CD4-positive, CD25-positive, alpha-beta regulatory T cell (primary cell): ENCODE data around the gene SLC41A1. TPM values are rescaled to one million over a fixed set of nuclear protein-coding genes. Genes with fewer than 3 reads are reported as not detected.

Experiments
- ATAC-seq, 2 donors: fragments of 150-1000 bp; cut with Tn5 transposase; one replicate each; pipeline ENCODE4 v1.10.0; 2021; ENCODE audit warnings: low read depth in 2 of 2, moderate number of reproducible peaks in 2 of 2, moderate library complexity in 1 of 2
- DNase-seq, 3 donors: peaks; one replicate each; pipeline versions ENCODE4 v3.0.0 to v3.0.0-alpha.2; 2012 to 2022; ENCODE audit warnings: mixed read lengths in 1 of 3
- H3K27ac ChIP-seq: one replicate; pipeline ENCODE4 v1.7.0; 2013; ENCODE audit warnings: mild to moderate bottlenecking, low read length; ENCODE audit not compliant: insufficient read depth, poor library complexity, severe bottlenecking
- H3K27me3 ChIP-seq: one replicate; pipeline ENCODE4 v1.7.0; 2013; ENCODE audit warnings: low read length; ENCODE audit not compliant: control insufficient read depth, insufficient read depth
- H3K36me3 ChIP-seq: one replicate; pipeline ENCODE4 v1.7.0; 2013; ENCODE audit warnings: mild to moderate bottlenecking, low read length, moderate library complexity; ENCODE audit not compliant: control insufficient read depth, insufficient read depth
- H3K4me1 ChIP-seq: 2 replicates; pipeline ENCODE4 v1.7.0; 2013; ENCODE audit warnings: mild to moderate bottlenecking, low read length; ENCODE audit not compliant: insufficient read depth, control insufficient read depth, poor library complexity, severe bottlenecking
- H3K4me3 ChIP-seq: one replicate; pipeline ENCODE4 v1.7.0; 2013; ENCODE audit warnings: low read depth, mild to moderate bottlenecking, low read length, moderate library complexity
- H3K9me3 ChIP-seq, 2 experiments: 1 replicate in 1 of 2; 2 replicates in 1 of 2; pipeline ENCODE4 v1.7.0; 2013; ENCODE audit warnings: low read length in 2 of 2, mild to moderate bottlenecking in 1 of 2, moderate library complexity in 1 of 2; ENCODE audit not compliant: control insufficient read depth in 2 of 2
- H3K27ac Mint-ChIP-seq, 3 donors: one replicate each; pipeline ENCODE4 v1.8.0; 2020 to 2022; ENCODE audit warnings: mild to moderate bottlenecking in 3 of 3, mixed read lengths in 3 of 3, moderate library complexity in 2 of 3
- H3K27me3 Mint-ChIP-seq: one replicate; pipeline ENCODE4 v1.8.0; 2022; ENCODE audit warnings: mild to moderate bottlenecking, mixed read lengths
- H3K36me3 Mint-ChIP-seq: one replicate; pipeline ENCODE4 v1.8.0; 2020; ENCODE audit warnings: mixed read lengths
- H3K4me1 Mint-ChIP-seq, 4 donors: one replicate each; pipeline ENCODE4 v1.8.0; 2020 to 2022; ENCODE audit warnings: mixed read lengths in 4 of 4, mild to moderate bottlenecking in 1 of 4
- H3K4me3 Mint-ChIP-seq, 4 donors: one replicate each; pipeline ENCODE4 v1.8.0; 2020 to 2022; ENCODE audit warnings: mild to moderate bottlenecking in 4 of 4, mixed read lengths in 4 of 4, moderate library complexity in 3 of 4
- H3K9me3 Mint-ChIP-seq, 7 donors: one replicate each; pipeline ENCODE4 v1.8.0; 2020 to 2022; ENCODE audit warnings: mixed read lengths in 7 of 7, mild to moderate bottlenecking in 3 of 7, moderate library complexity in 2 of 7
- polyA plus RNA-seq, 4 donors: library from polyadenylated mRNA; unstranded; fragments of 300-500 nt; fragmentation: Illumina TruSeq; gene quantifications; one replicate each; pipeline ENCODE4 v1.2.3, GENCODE V29; 2021
- total RNA-seq: library from RNA; stranded (reverse); gene quantifications from one replicate; pipeline ENCODE4 v1.2.3, GENCODE V29; 2022

Gene SLC41A1
- total and polyA plus RNA-seq, 5 donors from 2014 or later: 10.8 to 33.2 (median 13.4) TPM

DNA sequence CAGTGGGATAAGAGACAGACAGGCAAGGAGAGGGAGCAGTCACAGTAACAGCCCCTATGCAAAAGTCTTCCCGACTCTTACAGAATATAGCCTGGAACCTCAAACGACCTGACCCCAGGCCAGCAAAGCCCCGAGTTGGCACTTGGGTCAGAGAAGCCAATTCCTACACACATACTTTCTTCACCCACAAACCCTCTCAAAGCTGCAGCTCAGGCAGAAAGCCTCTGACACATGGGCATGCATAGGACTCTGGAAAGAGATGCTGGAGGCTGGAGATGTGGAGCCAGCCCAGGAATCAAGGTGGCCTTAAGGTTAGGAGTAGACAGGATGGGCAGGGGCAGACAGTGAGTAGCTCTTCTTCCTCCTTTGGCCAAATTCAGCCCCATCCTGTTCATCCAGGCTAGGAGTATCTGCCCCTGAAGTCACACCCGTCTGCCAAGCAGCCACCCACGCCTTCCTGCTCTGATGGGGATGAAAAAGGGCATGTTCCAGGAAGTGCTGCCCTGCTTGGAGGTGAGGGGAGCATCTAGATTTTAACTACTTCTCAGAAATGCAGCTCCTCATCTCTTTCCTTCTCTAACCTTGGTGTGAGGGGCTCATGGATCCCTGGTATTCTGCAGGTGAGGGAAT is 7.8 kb downstream of the SLC41A1 start:
- Histone ChIP-seq H3K4me1 (peaks cover 67% of the 10 kb centered on the region), H3K27me3 (no peaks in the 10 kb centered on the region), H3K9me3 (no peaks in the 10 kb centered on the region), H3K27ac (no peak overlapping the region), H3K36me3 (peaks cover 14% of the 10 kb centered on the region), H3K4me3 (peak overlapping the region; percentile 53)
- Mint-ChIP-seq H3K4me1 (peaks cover 5 to 86% (median 59%) of the 10 kb centered on the region in 4 donors), H3K36me3 (peaks cover 11% of the 10 kb centered on the region), H3K4me3 (peak overlapping the region; percentile 22 to 89 (median 79)), H3K27me3 (no peaks in the 10 kb centered on the region), H3K27ac (peak overlapping the region; percentile 89 to 92 (median 91)), H3K9me3 (peaks cover 0 to 1% (median 0%) of the 10 kb centered on the region in 7 donors)
- DNase-seq: peak in 1 of 3 donors; percentile 57
- peak in 1 of 2 donors; percentile 40 for ATAC-seq

DNA sequence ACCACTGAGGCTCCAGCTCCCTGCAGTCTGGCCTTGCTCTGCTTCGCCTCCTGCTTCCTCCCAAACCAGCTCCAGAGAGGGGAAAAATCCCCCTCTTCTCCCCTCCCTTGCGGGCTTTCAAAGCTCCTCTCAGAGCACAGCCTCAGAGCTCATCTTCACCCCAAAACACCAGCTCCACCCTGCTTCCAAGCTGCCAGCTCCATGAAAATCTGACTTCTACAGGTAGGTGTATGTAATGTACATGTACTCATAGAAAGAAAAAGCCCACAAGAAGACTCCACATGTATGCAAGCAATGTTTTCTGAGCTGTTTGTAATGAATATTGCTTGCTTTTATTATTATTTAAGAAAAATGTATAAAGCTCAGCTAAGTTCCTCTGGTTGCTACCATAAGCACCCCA is 8.4 kb downstream of the SLC41A1 start:
- Mint-ChIP-seq H3K9me3 (peaks cover 0 to 1% (median 0%) of the 10 kb centered on the region in 7 donors), H3K4me1 (peaks cover 5 to 80% (median 57%) of the 10 kb centered on the region in 4 donors), H3K4me3 (peak overlapping the region in 3 of 4 donors; percentile 1 to 81 (median 77)), H3K27me3 (no peaks in the 10 kb centered on the region), H3K27ac (peak overlapping the region; percentile 50 to 92 (median 89)), H3K36me3 (peaks cover 11% of the 10 kb centered on the region)
- ATAC-seq: no peak
- Histone ChIP-seq H3K27me3 (no peaks in the 10 kb centered on the region), H3K4me3 (peak overlapping the region; percentile 53), H3K36me3 (peaks cover 14% of the 10 kb centered on the region), H3K27ac (no peak overlapping the region), H3K4me1 (peaks cover 61% of the 10 kb centered on the region), H3K9me3 (no peaks in the 10 kb centered on the region)
- no peak for DNase-seq

DNA sequence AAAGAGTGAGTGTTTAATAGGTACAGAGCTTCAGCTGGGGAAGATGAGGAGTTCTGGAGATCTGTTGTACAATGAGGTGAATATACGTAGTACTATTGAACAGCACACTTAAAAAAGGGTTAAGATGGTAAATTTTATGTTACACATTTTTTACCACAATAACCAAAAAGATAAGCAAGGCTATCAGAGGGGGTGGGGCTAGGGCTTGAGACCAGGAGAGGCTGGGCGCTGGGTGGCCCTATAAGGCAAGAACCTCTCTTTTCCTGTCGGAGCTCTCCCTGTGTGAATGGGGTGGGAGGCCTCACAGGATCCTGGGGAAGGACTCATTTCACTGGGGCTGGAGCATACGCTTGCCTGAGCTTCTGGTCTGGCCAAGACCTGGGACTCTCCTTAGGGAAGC is 9.0 kb downstream of the SLC41A1 start:
- Mint-ChIP-seq H3K27me3 (no peaks in the 10 kb centered on the region), H3K4me1 (peaks cover 0 to 74% (median 52%) of the 10 kb centered on the region in 4 donors), H3K4me3 (peak overlapping the region in 3 of 4 donors; percentile 2 to 47 (median 10)), H3K27ac (peak overlapping the region in 2 of 3 donors; percentile 4 to 89), H3K36me3 (peaks cover 12% of the 10 kb centered on the region), H3K9me3 (peaks cover 0 to 1% (median 0%) of the 10 kb centered on the region in 7 donors)
- DNase-seq (no peak), ATAC-seq (no peak)
- peaks cover 55% of the 10 kb centered on the region for H3K4me1 ChIP-seq
- H3K36me3 ChIP-seq: peaks cover 17% of the 10 kb centered on the region
- H3K27me3 ChIP-seq: no peaks in the 10 kb centered on the region
- no peak overlapping the region for H3K27ac ChIP-seq
- H3K4me3 ChIP-seq: no peak overlapping the region
- no peaks in the 10 kb centered on the region for H3K9me3 ChIP-seq

DNA sequence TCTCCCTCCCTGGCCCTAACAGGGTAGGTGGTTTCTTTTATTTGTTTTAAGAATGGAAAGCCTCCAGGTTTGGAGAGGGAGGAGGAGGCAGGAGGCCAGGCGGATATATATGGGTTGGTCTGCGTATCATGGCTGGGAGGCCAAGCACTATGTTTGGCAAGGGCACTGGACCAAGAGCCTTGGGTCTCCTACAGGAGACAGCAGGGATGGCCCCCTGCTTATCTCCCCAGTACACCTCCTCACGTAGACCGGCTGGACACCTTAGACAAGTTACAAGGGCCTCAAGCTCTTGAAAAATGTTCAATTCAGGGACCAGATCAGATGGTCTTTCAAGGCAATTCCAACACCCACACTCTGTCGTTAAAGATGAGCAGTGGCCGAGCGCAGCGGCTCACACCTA is 10.9 kb downstream of the SLC41A1 start:
- peaks cover 34% of the 10 kb centered on the region for H3K36me3 ChIP-seq
- peaks cover 35% of the 10 kb centered on the region for H3K4me1 ChIP-seq
- no peaks in the 10 kb centered on the region for H3K9me3 ChIP-seq
- no peak for ATAC-seq
- no peak for DNase-seq
- peaks cover 0 to 58% (median 36%) of the 10 kb centered on the region in 4 donors for H3K4me1 Mint-ChIP-seq
- H3K9me3 Mint-ChIP-seq: peaks cover 0 to 1% (median 0%) of the 10 kb centered on the region in 7 donors
- no peak overlapping the region for H3K4me3 ChIP-seq
- H3K36me3 Mint-ChIP-seq: peaks cover 20% of the 10 kb centered on the region
- peak overlapping the region; percentile 38 to 63 (median 42) for H3K27ac Mint-ChIP-seq
- H3K27ac ChIP-seq: no peak overlapping the region
- H3K27me3 Mint-ChIP-seq: no peaks in the 10 kb centered on the region
- H3K27me3 ChIP-seq: no peaks in the 10 kb centered on the region
- no peak overlapping the region for H3K4me3 Mint-ChIP-seq

DNA sequence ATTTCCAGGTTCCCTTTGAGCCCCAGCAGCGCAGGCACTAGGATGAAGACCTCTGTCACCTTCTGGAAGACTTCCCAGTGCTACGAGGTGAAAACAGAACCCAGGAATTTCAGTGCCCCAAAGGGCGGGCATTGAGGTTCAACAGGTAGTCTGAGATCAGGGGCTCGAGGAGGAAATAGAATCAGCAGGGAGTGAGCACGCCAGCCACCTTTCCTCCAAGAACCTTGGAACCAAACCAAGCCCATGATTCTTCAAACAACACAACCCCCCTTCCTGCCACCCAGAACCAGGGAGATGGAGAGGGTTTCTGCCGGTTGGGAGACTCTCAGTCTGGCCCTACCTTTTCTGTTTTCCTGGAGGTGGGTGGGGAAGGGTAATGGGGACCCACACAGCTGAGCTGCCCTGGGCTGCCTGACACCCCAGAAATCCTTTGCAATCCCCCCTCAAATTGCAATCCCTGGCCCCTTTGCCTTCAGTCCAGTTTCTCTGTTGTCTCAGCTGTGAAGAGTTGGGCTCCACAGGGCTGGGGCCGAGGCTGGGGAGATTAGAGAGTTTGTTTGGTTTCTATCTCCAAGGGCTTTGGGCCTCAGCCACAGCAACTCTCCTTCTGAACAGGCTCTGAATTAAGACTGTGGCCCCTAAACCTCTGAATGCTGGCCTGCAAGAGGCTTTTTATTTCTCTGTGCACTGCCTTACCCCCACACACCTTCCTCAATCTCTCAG is 11.9 kb downstream of the SLC41A1 start:
- Mint-ChIP-seq H3K27me3 (no peaks in the 10 kb centered on the region), H3K27ac (peak overlapping the region in 2 of 3 donors; percentile 42 to 63), H3K4me3 (no peak overlapping the region), H3K4me1 (peaks cover 0 to 49% (median 28%) of the 10 kb centered on the region in 4 donors), H3K9me3 (peaks cover 0 to 1% (median 0%) of the 10 kb centered on the region in 7 donors), H3K36me3 (peaks cover 24% of the 10 kb centered on the region)
- H3K27me3 ChIP-seq: no peaks in the 10 kb centered on the region
- H3K36me3 ChIP-seq: peaks cover 43% of the 10 kb centered on the region
- peaks cover 26% of the 10 kb centered on the region for H3K4me1 ChIP-seq
- H3K4me3 ChIP-seq: no peak overlapping the region
- H3K9me3 ChIP-seq: no peaks in the 10 kb centered on the region
- H3K27ac ChIP-seq: no peak overlapping the region
- ATAC-seq (no peak), DNase-seq (no peak)

DNA sequence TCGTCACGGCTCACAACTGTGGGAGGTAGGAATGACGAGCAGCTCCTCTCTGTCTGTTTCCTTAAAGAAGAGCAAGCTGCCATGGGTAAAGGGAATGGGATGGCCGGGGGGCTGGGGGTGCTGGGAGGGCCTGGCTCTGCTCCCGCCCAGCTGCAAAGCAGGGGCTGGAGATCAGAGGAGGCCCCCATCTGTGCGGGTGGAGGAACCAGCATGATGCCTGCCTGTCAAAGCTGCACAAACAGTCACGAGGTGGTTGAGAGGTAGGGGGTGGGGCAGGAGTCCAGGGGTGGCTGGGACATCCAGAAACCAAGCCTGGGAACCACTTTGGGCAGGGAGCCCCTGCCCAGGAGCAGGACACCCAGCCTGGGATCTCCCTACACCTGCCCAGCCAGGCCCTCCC is 12.6 kb downstream of the SLC41A1 start:
- H3K27ac ChIP-seq: no peak overlapping the region
- Mint-ChIP-seq H3K36me3 (peaks cover 24% of the 10 kb centered on the region), H3K4me3 (no peak overlapping the region), H3K27me3 (no peaks in the 10 kb centered on the region), H3K27ac (no peak overlapping the region), H3K9me3 (no peaks in the 10 kb centered on the region), H3K4me1 (peaks cover 0 to 41% (median 21%) of the 10 kb centered on the region in 4 donors)
- DNase-seq (no peak), ATAC-seq (no peak)
- H3K27me3 ChIP-seq: no peaks in the 10 kb centered on the region
- no peak overlapping the region for H3K4me3 ChIP-seq
- no peaks in the 10 kb centered on the region for H3K9me3 ChIP-seq
- H3K4me1 ChIP-seq: peaks cover 19% of the 10 kb centered on the region
- H3K36me3 ChIP-seq: peaks cover 50% of the 10 kb centered on the region

DNA sequence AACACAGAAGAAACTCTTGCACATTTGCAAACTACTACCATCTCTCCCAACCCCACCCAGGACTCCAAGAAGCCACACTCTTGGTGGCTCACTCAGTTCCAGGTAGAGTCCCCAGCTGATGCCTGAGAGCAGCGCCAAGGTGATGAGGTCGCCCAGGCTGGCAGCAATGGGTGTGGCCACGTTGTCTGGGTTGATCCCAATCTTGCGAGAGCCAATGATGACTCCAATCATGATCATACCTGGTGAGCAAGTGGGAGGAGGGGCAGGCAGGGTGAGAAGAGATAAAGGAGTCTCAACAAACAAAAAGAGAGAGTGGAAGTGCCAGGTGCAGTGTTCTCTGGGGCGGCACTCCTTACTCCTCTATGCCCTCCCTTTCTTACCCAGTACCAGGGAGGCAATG is 14.4 kb downstream of the SLC41A1 start:
- no peaks in the 10 kb centered on the region for H3K27me3 Mint-ChIP-seq

More for the DNA sequence above, 14.4 kb downstream of the SLC41A1 start:
- H3K9me3 ChIP-seq: no peaks in the 10 kb centered on the region
- H3K4me1 ChIP-seq: peaks cover under 1% of the 10 kb centered on the region
- H3K36me3 ChIP-seq: peaks cover 67% of the 10 kb centered on the region
- Mint-ChIP-seq H3K9me3 (no peaks in the 10 kb centered on the region), H3K4me1 (peaks cover 0 to 23% (median 8%) of the 10 kb centered on the region in 4 donors), H3K4me3 (no peak overlapping the region), H3K27ac (no peak overlapping the region), H3K36me3 (peaks cover 28% of the 10 kb centered on the region)
- DNase-seq (peak in 1 of 3 donors; percentile 16), ATAC-seq (no peak)
- no peak overlapping the region for H3K27ac ChIP-seq
- no peak overlapping the region for H3K4me3 ChIP-seq
- no peaks in the 10 kb centered on the region for H3K27me3 ChIP-seq
